Measurements from ENCODE around the gene TRIM58. TPM values are rescaled to one million over a fixed set of nuclear protein-coding genes. Genes with fewer than 3 reads are reported as not detected.

TRIM58 gene
- total RNA-seq, 1 experiment from 2014 or later: not detected

DNA sequence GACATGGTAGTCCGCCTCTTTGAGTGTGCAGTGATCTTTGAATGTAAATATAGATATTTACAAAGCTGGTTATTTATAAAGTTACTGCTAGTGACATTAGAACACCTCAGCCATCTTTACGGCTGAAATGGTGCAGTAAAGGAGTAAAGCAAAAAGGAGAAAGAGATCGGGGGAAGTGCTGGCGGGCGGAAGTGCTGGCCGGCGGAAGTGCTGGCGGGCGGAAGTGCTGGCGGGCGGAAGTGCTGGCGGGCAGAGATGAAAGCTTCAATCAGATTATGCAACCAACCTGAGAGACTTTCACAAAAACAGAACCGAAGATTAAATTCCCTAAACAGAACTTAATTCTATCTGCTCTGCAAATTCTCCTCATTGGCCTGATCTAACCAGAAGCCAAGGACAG, 31.6 kb upstream of the TRIM58 start:
- no TSS peak for BruUV-seq (replicated peaks)
- Mint-ChIP-seq H3K36me3 (ENCODE audit: insufficient read depth, unreplicated experiment) (no peaks in the 10 kb centered on the region), H3K4me3 (ENCODE audit: low read depth, unreplicated experiment) (no peak overlapping the region), H3K4me1 (ENCODE audit: low read depth, unreplicated experiment) (no peaks in the 10 kb centered on the region), H3K27me3 (ENCODE audit: unreplicated experiment) (no peaks in the 10 kb centered on the region), H3K27ac (ENCODE audit: unreplicated experiment) (no peak overlapping the region), H3K9me3 (ENCODE audit: low read depth, unreplicated experiment) (peaks cover 9% of the 10 kb centered on the region)
- CTCF ChIA-PET: no interaction called here
- intact Hi-C loops (cut with micrococcal nuclease; ENCODE audit: unreplicated experiment): no loop called here
- TF ChIP-seq, protein P1, sequence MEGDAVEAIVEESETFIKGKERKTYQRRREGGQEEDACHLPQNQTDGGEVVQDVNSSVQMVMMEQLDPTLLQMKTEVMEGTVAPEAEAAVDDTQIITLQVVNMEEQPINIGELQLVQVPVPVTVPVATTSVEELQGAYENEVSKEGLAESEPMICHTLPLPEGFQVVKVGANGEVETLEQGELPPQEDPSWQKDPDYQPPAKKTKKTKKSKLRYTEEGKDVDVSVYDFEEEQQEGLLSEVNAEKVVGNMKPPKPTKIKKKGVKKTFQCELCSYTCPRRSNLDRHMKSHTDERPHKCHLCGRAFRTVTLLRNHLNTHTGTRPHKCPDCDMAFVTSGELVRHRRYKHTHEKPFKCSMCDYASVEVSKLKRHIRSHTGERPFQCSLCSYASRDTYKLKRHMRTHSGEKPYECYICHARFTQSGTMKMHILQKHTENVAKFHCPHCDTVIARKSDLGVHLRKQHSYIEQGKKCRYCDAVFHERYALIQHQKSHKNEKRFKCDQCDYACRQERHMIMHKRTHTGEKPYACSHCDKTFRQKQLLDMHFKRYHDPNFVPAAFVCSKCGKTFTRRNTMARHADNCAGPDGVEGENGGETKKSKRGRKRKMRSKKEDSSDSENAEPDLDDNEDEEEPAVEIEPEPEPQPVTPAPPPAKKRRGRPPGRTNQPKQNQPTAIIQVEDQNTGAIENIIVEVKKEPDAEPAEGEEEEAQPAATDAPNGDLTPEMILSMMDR (IDR thresholded peaks at IDR 0.05; ENCODE audit: unreplicated experiment): no peak
- DNase-seq: no peak

DNA sequence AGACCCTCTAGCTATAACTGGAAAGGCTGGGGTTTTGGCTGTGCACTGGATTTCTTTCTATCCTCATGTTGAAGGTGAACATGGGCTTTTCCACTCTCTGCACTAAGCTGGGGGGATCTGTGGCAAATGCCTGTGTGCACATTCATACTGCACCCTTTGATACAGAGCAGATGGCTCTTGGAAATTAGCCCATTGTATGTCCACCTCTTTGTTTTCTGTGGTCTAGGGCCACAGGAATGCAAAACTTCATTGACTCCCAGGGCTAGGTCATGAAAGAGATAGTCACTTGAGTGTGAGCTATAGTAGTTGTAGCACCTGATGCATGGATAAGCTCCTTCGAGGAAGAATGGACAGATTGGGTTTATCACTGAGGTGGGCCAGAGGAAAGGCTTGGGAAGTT, 27.3 kb upstream of the TRIM58 start:
- no peak overlapping the region for H3K4me3 Mint-ChIP-seq (ENCODE audit: low read depth, unreplicated experiment)
- no TSS peak for BruUV-seq (replicated peaks)
- H3K27me3 Mint-ChIP-seq (ENCODE audit: unreplicated experiment): no peaks in the 10 kb centered on the region
- no peaks in the 10 kb centered on the region for H3K4me1 Mint-ChIP-seq (ENCODE audit: low read depth, unreplicated experiment)
- H3K36me3 Mint-ChIP-seq (ENCODE audit: insufficient read depth, unreplicated experiment): no peaks in the 10 kb centered on the region
- no peak overlapping the region for H3K27ac Mint-ChIP-seq (ENCODE audit: unreplicated experiment)
- TF ChIP-seq, protein P1 (IDR thresholded peaks at IDR 0.05; ENCODE audit: unreplicated experiment): no peak
- intact Hi-C loops (cut with micrococcal nuclease; ENCODE audit: unreplicated experiment): no loop called here
- DNase-seq: no peak
- CTCF ChIA-PET: no interaction called here
- H3K9me3 Mint-ChIP-seq (ENCODE audit: low read depth, unreplicated experiment): peaks cover 19% of the 10 kb centered on the region

GRCh38 chr1:247833601-247834000, 23.4 kb upstream of the TRIM58 start:
- Mint-ChIP-seq H3K4me3 (ENCODE audit: low read depth, unreplicated experiment) (no peak overlapping the region), H3K4me1 (ENCODE audit: low read depth, unreplicated experiment) (no peaks in the 10 kb centered on the region), H3K27me3 (ENCODE audit: unreplicated experiment) (no peaks in the 10 kb centered on the region), H3K9me3 (ENCODE audit: low read depth, unreplicated experiment) (peaks cover 21% of the 10 kb centered on the region), H3K36me3 (ENCODE audit: insufficient read depth, unreplicated experiment) (no peaks in the 10 kb centered on the region), H3K27ac (ENCODE audit: unreplicated experiment) (no peak overlapping the region)
- CTCF ChIA-PET: no interaction called here
- intact Hi-C loops (cut with micrococcal nuclease; ENCODE audit: unreplicated experiment): no loop called here
- no TSS peak for BruUV-seq (replicated peaks)
- TF ChIP-seq, protein P1 (IDR thresholded peaks at IDR 0.05; ENCODE audit: unreplicated experiment): no peak
- DNase-seq: no peak

- no peaks in the 10 kb centered on the region for H3K27me3 Mint-ChIP-seq (ENCODE audit: unreplicated experiment)
- no TSS peak for BruUV-seq (replicated peaks)
- H3K36me3 Mint-ChIP-seq (ENCODE audit: insufficient read depth, unreplicated experiment): no peaks in the 10 kb centered on the region
- intact Hi-C loops (cut with micrococcal nuclease; ENCODE audit: unreplicated experiment): no loop called here
- H3K4me3 Mint-ChIP-seq (ENCODE audit: low read depth, unreplicated experiment): no peak overlapping the region
- H3K4me1 Mint-ChIP-seq (ENCODE audit: low read depth, unreplicated experiment): no peaks in the 10 kb centered on the region
- TF ChIP-seq, protein P1 (IDR thresholded peaks at IDR 0.05; ENCODE audit: unreplicated experiment): no peak
- no peak overlapping the region for H3K27ac Mint-ChIP-seq (ENCODE audit: unreplicated experiment)
- peaks cover 26% of the 10 kb centered on the region for H3K9me3 Mint-ChIP-seq (ENCODE audit: low read depth, unreplicated experiment)
- no peak for DNase-seq
- CTCF ChIA-PET: no interaction called here
These were observed 16.2 kb upstream of the TRIM58 start for GRCh38 chr1:247840818-247841217.

DNA sequence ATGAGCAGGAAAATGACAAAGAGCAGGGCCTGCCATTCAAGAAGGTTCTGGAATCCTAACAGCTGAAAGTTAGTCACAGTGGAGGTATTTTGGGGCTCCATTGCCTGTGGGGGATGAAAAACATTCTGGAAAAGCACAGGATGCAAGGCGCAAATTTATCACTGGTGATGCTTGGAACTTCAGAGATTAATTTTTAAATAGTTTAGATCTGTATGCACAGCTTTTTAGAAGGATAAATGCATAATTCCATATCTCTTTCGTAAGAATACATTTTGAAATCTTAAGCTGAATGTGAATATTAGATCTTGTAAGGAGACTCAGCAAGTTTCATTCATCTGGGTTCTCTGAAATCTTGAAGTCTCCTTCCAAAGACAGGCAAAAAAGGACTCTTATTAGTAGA, 15.2 kb upstream of the TRIM58 start, which contains the start of gene OR11L1:
TSS of gene OR11L1 (minus strand) at position 101 of the 400 bp plus-strand sequence. CDS start at position 101, 0 bp downstream.
- CTCF ChIA-PET: no interaction called here
- H3K27me3 Mint-ChIP-seq (ENCODE audit: unreplicated experiment): no peaks in the 10 kb centered on the region
- H3K9me3 Mint-ChIP-seq (ENCODE audit: low read depth, unreplicated experiment): peaks cover 24% of the 10 kb centered on the region
- H3K36me3 Mint-ChIP-seq (ENCODE audit: insufficient read depth, unreplicated experiment): no peaks in the 10 kb centered on the region
- DNase-seq: no peak
- TF ChIP-seq, protein P1 (IDR thresholded peaks at IDR 0.05; ENCODE audit: unreplicated experiment): no peak
- intact Hi-C loops (cut with micrococcal nuclease; ENCODE audit: unreplicated experiment): no loop called here
- no peak within 1 kb of the TSS for H3K27ac Mint-ChIP-seq (ENCODE audit: unreplicated experiment)
- H3K4me1 Mint-ChIP-seq (ENCODE audit: low read depth, unreplicated experiment): no peaks in the 10 kb centered on the region
- H3K4me3 Mint-ChIP-seq (ENCODE audit: low read depth, unreplicated experiment): no peak within 1 kb of the TSS
- BruUV-seq (replicated peaks): no TSS peak
